ENCODE data around the gene GPATCH4.

Gene GPATCH4

GRCh38 chr1:156547434-156547833, 53.8 kb downstream of the GPATCH4 start:
- no peak for DNase-seq (ENCODE audit: low read depth)

GRCh38 chr1:156546267-156546666, 55.0 kb downstream of the GPATCH4 start:
- no peak for DNase-seq (ENCODE audit: low read depth)

DNA sequence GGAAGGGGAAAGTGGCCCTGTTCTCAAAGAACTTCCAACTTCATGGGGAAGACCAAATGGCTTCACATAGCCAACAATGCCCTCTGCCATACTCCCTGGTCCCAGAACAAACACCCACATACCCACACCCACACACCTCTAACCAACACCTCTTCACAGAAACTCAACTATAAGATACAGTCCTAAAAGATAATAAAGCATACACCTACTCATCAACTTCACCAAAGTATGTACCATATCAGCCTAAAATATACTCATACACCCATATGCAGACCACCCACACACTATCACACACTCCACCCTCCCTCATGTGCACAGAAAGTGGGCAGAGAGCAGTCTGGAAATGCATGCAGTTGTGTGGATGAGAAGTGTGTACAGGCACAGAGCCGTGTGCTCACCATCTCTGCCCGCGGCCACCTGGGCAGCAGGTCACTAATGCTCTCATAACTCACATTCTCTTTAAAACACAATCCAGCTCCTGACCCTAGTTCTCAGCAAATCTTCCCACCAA, 56.6 kb downstream of the GPATCH4 start:
- no peak for DNase-seq (ENCODE audit: low read depth)

Data from GM04504 (cell line).